ENCODE results near the gene CELSR1.

Gene CELSR1

GRCh38 chr22:46537225-46537945, at the start of gene CELSR1:
Gene CELSR1, minus strand, starts transcription at chr22:46537620. Its CDS starts 450 bp downstream, at chr22:46537170.
- no peak within 1 kb of the TSS for H3K4me3 ChIP-seq (ENCODE audit: low read depth, low read length)
- no peak for TF ChIP-seq CTCF (IDR thresholded peaks at IDR 0.05; ENCODE audit: borderline replicate concordance, insufficient read depth, low read depth, low read length)

GRCh38 chr22:46587061-46587460, 49.6 kb upstream of the CELSR1 start:
- H3K4me3 ChIP-seq (ENCODE audit: low read depth, low read length) = peak overlapping the region; percentile 51

GRCh38 chr22:46586531-46587011, 49.2 kb upstream of the CELSR1 start:
- H3K4me3 ChIP-seq (ENCODE audit: low read depth, low read length) = peak overlapping the region; percentile 51

More at GRCh38 chr22:46587061-46587460, 49.6 kb upstream of the CELSR1 start:
- TF ChIP-seq CTCF (IDR thresholded peaks at IDR 0.05; ENCODE audit: borderline replicate concordance, insufficient read depth, low read depth, low read length) = no peak

GRCh38 chr22:46586123-46586519, 48.7 kb upstream of the CELSR1 start:
- no peak overlapping the region for H3K4me3 ChIP-seq (ENCODE audit: low read depth, low read length)
- TF ChIP-seq CTCF (IDR thresholded peaks at IDR 0.05; ENCODE audit: borderline replicate concordance, insufficient read depth, low read depth, low read length) = no peak

More at GRCh38 chr22:46586531-46587011, 49.2 kb upstream of the CELSR1 start:
- no peak for TF ChIP-seq CTCF (IDR thresholded peaks at IDR 0.05; ENCODE audit: borderline replicate concordance, insufficient read depth, low read depth, low read length)

GRCh38 chr22:46585340-46586122, 48.1 kb upstream of the CELSR1 start:
- no peak overlapping the region for H3K4me3 ChIP-seq (ENCODE audit: low read depth, low read length)
- TF ChIP-seq CTCF (IDR thresholded peaks at IDR 0.05; ENCODE audit: borderline replicate concordance, insufficient read depth, low read depth, low read length) = no peak

GRCh38 chr22:46584081-46584921, 46.9 kb upstream of the CELSR1 start:
- no peak for TF ChIP-seq CTCF (IDR thresholded peaks at IDR 0.05; ENCODE audit: borderline replicate concordance, insufficient read depth, low read depth, low read length)
- no peak overlapping the region for H3K4me3 ChIP-seq (ENCODE audit: low read depth, low read length)
